ENCODE measurements around the gene SEPTIN7. TPM values are rescaled to one million over a fixed set of nuclear protein-coding genes. Genes with fewer than 3 reads are reported as not detected.

The SEPTIN7 gene
- polyA plus RNA-seq, 1 donor, result 258 TPM

DNA sequence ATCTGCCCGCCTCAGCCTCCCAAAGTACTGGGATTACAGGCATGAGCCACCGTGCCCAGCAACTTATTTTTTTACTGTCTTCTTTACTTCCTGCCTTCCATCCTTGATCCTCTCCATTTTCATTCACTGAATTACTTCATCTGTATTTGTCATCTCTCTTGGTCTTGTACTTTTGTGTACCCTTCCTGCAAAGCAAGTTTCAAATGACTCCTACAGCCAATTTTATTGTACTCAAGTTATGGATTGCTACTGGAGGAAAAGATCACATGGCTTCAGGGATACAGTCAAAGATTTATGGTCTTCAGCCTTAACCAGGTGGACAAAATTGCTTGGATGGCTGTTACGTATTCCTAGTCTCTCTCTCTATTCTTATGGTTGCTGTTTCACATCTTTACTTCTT lies 22.6 kb downstream of the SEPTIN7 start:
- Histone ChIP-seq H3K36me3 (ENCODE audit: control insufficient read depth, insufficient read depth, low read length) (no peaks in the 10 kb centered on the region), H3K4me1 (ENCODE audit: control insufficient read depth, insufficient read depth, low read length) (no peaks in the 10 kb centered on the region), H3K27me3 (ENCODE audit: control insufficient read depth, insufficient read depth, low read length) (no peaks in the 10 kb centered on the region), H3K4me3 (ENCODE audit: low read length) (no peak overlapping the region), H3K9me3 (ENCODE audit: control insufficient read depth, low read depth, low read length) (peaks cover 19% of the 10 kb centered on the region), H3K27ac (ENCODE audit: low read length) (no peak overlapping the region)
- 100% methylated on average over 2 of the region's 3 CpGs for WGBS (ENCODE audit: insufficient coverage, low lambda C conversion rate)
- no peak for DNase-seq

- no peak for DNase-seq
- Histone ChIP-seq H3K27me3 (ENCODE audit: control insufficient read depth, insufficient read depth, low read length) (no peaks in the 10 kb centered on the region), H3K27ac (ENCODE audit: low read length) (no peak overlapping the region), H3K36me3 (ENCODE audit: control insufficient read depth, insufficient read depth, low read length) (no peaks in the 10 kb centered on the region), H3K9me3 (ENCODE audit: control insufficient read depth, low read depth, low read length) (peaks cover 4% of the 10 kb centered on the region), H3K4me3 (ENCODE audit: low read length) (no peak overlapping the region), H3K4me1 (ENCODE audit: control insufficient read depth, insufficient read depth, low read length) (no peaks in the 10 kb centered on the region)
- 100% methylated on average over 1 of the region's 1 CpG for WGBS (ENCODE audit: insufficient coverage, low lambda C conversion rate)
Measured at GRCh38 chr7:35825974-35826373, 25.1 kb downstream of the SEPTIN7 start.

- Histone ChIP-seq H3K4me1 (ENCODE audit: control insufficient read depth, insufficient read depth, low read length) (no peaks in the 10 kb centered on the region), H3K27me3 (ENCODE audit: control insufficient read depth, insufficient read depth, low read length) (no peaks in the 10 kb centered on the region), H3K27ac (ENCODE audit: low read length) (no peak overlapping the region), H3K9me3 (ENCODE audit: control insufficient read depth, low read depth, low read length) (peaks cover under 1% of the 10 kb centered on the region), H3K4me3 (ENCODE audit: low read length) (no peak overlapping the region), H3K36me3 (ENCODE audit: control insufficient read depth, insufficient read depth, low read length) (no peaks in the 10 kb centered on the region)
- DNase-seq, result no peak
- 87% methylated on average over 2 of the region's 4 CpGs for WGBS (ENCODE audit: insufficient coverage, low lambda C conversion rate)
Measured at GRCh38 chr7:35826751-35827150, 25.9 kb downstream of the SEPTIN7 start.

DNA sequence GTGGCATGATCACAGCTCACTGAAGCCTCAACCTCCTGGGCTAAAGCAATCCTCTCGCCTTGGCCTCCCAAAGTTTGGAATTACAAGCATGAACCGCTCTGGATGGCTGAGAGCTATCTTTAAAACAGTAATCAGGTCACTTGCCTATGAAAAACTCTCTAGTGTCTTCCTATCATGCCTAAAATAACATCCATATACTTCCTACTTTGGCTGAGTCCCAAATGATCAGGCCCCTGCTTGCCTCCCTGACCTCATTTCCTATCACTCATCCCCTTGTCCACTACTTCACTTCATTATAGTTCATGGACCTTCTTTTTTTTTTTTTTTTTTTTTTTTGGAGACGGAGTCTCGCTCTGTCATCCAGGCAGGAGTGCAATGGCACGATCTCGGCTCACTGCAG lies 28.0 kb downstream of the SEPTIN7 start:
- no CpG with 5 or more reads among the region's 6 CpGs for WGBS (ENCODE audit: insufficient coverage, low lambda C conversion rate)
- Histone ChIP-seq H3K27ac (ENCODE audit: low read length) (no peak overlapping the region), H3K9me3 (ENCODE audit: control insufficient read depth, low read depth, low read length) (no peaks in the 10 kb centered on the region), H3K36me3 (ENCODE audit: control insufficient read depth, insufficient read depth, low read length) (peaks cover 2% of the 10 kb centered on the region), H3K4me1 (ENCODE audit: control insufficient read depth, insufficient read depth, low read length) (no peaks in the 10 kb centered on the region), H3K4me3 (ENCODE audit: low read length) (no peak overlapping the region), H3K27me3 (ENCODE audit: control insufficient read depth, insufficient read depth, low read length) (no peaks in the 10 kb centered on the region)
- DNase-seq, result no peak

DNA sequence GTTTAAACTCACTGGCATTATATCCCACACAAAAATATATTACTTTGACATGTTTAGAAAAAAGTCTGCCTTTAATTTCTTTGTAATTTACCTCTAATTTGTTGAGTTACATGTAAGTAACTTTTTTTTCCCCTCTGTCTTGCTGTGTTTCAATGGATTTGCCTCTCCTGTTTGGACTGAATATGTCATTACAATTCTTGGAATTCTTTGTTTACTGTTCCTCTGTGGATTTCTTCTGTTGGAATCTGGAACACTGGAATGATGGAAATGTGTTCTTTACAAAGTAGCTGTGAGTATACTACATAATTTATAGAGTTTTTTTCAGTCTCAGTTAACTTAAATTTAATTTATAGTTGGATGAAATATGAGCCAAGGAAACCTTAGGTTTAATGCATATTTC lies 30.4 kb downstream of the SEPTIN7 start:
- H3K4me1 ChIP-seq (ENCODE audit: control insufficient read depth, insufficient read depth, low read length), result no peaks in the 10 kb centered on the region
- no peaks in the 10 kb centered on the region for H3K27me3 ChIP-seq (ENCODE audit: control insufficient read depth, insufficient read depth, low read length)
- no peaks in the 10 kb centered on the region for H3K9me3 ChIP-seq (ENCODE audit: control insufficient read depth, low read depth, low read length)
- no peak overlapping the region for H3K4me3 ChIP-seq (ENCODE audit: low read length)
- no peak overlapping the region for H3K27ac ChIP-seq (ENCODE audit: low read length)
- DNase-seq, result no peak
- peaks cover 8% of the 10 kb centered on the region for H3K36me3 ChIP-seq (ENCODE audit: control insufficient read depth, insufficient read depth, low read length)

- H3K4me1 ChIP-seq (ENCODE audit: control insufficient read depth, insufficient read depth, low read length), result no peaks in the 10 kb centered on the region
- H3K27me3 ChIP-seq (ENCODE audit: control insufficient read depth, insufficient read depth, low read length), result no peaks in the 10 kb centered on the region
- H3K36me3 ChIP-seq (ENCODE audit: control insufficient read depth, insufficient read depth, low read length), result peaks cover 10% of the 10 kb centered on the region
- WGBS (ENCODE audit: insufficient coverage, low lambda C conversion rate), result 60% methylated on average over 1 of the region's 1 CpG
- H3K9me3 ChIP-seq (ENCODE audit: control insufficient read depth, low read depth, low read length), result no peaks in the 10 kb centered on the region
- no peak overlapping the region for H3K27ac ChIP-seq (ENCODE audit: low read length)
- no peak overlapping the region for H3K4me3 ChIP-seq (ENCODE audit: low read length)
- no peak for DNase-seq
Measured at GRCh38 chr7:35839860-35840854, 39.3 kb downstream of the SEPTIN7 start.

DNA sequence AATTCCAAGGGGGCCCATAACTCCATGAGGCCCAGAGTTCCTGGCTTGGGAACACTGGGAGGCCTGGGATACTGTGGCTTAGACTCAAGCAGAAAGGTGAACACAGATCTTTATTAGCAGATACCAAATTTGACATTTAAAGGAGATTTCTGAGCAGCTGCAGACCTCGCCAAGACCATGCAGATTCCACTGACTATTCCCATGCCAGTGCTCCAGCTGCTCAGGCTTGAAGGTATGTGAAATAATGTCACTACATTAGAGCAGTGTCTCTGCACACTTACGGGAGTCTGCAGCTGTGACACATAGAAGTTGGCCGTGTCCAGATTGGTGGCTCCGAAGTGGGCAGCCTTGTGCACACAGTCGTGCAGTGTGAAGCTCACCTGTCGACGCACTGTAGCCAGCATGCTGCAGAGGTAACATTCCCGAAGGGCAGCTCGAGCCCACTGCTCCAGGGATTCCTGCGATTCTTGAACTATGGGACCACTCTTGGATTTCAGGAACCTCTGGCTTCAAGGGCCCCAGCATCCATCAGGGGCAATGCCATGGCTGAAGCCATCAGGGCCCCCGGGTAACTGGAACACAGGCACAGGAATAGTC lies 46.1 kb downstream of the SEPTIN7 start:
- no CpG with 5 or more reads among the region's 11 CpGs for WGBS (ENCODE audit: insufficient coverage, low lambda C conversion rate)
- DNase-seq, result no peak
- H3K27ac ChIP-seq (ENCODE audit: low read length), result no peak overlapping the region

DNA sequence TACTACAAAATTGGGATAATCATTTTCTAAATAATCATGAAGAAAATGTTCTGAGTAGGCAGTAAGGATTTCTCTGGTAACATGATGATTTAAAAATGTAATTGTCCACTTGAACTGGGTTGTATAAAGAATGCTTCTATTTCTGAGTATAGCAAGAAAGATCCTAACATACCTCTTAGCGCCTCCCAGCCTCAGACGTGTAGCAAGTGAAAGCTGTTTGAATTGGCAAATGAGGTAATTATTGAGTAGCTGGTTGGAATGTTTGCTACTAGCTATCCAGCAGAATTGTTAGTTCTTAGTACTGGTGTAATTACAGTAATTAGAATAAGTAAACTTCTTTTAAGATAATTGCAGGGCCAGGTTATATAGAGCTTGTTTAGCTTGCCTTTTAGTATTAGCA lies 47.9 kb downstream of the SEPTIN7 start:
- no CpG with 5 or more reads among the region's 2 CpGs for WGBS (ENCODE audit: insufficient coverage, low lambda C conversion rate)
- peak in 1 of 2 donors; percentile 1 for DNase-seq
- Histone ChIP-seq H3K9me3 (ENCODE audit: control insufficient read depth, low read depth, low read length) (no peaks in the 10 kb centered on the region), H3K4me3 (ENCODE audit: low read length) (no peak overlapping the region), H3K36me3 (ENCODE audit: control insufficient read depth, insufficient read depth, low read length) (peaks cover 13% of the 10 kb centered on the region), H3K27ac (ENCODE audit: low read length) (no peak overlapping the region), H3K4me1 (ENCODE audit: control insufficient read depth, insufficient read depth, low read length) (no peaks in the 10 kb centered on the region), H3K27me3 (ENCODE audit: control insufficient read depth, insufficient read depth, low read length) (no peaks in the 10 kb centered on the region)

More for the DNA sequence above, 46.1 kb downstream of the SEPTIN7 start:
- Histone ChIP-seq H3K27me3 (ENCODE audit: control insufficient read depth, insufficient read depth, low read length) (no peaks in the 10 kb centered on the region), H3K4me1 (ENCODE audit: control insufficient read depth, insufficient read depth, low read length) (no peaks in the 10 kb centered on the region), H3K9me3 (ENCODE audit: control insufficient read depth, low read depth, low read length) (no peaks in the 10 kb centered on the region), H3K4me3 (ENCODE audit: low read length) (no peak overlapping the region), H3K36me3 (ENCODE audit: control insufficient read depth, insufficient read depth, low read length) (peaks cover 13% of the 10 kb centered on the region)

GRCh38 chr7:35849158-35849831 lies 48.4 kb downstream of the SEPTIN7 start:
- no peak overlapping the region for H3K4me3 ChIP-seq (ENCODE audit: low read length)
- no peak for DNase-seq
- no peaks in the 10 kb centered on the region for H3K27me3 ChIP-seq (ENCODE audit: control insufficient read depth, insufficient read depth, low read length)
- no CpG with 5 or more reads among the region's 7 CpGs for WGBS (ENCODE audit: insufficient coverage, low lambda C conversion rate)
- H3K36me3 ChIP-seq (ENCODE audit: control insufficient read depth, insufficient read depth, low read length), result peaks cover 13% of the 10 kb centered on the region
- H3K27ac ChIP-seq (ENCODE audit: low read length), result no peak overlapping the region
- no peaks in the 10 kb centered on the region for H3K9me3 ChIP-seq (ENCODE audit: control insufficient read depth, low read depth, low read length)
- H3K4me1 ChIP-seq (ENCODE audit: control insufficient read depth, insufficient read depth, low read length), result no peaks in the 10 kb centered on the region

DNA sequence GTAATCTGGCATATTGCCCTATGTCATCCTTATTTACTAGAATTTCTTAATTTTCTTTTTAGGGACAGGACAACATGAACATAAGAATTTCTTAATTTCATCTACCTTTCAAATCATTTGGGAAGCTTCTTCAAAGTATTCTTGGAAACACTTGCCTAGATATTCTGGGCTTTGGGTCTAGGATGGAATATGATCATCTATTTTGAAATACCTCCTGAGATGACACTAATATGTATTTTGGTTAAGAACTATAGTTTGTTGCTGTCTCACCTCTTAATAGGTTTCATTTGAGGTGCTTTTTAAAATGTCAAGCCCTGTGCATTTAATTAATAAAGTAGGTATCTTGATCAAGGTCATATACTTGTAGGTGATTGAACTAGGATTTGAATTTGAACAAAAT lies 49.1 kb downstream of the SEPTIN7 start:
- no peak overlapping the region for H3K4me3 ChIP-seq (ENCODE audit: low read length)
- no peaks in the 10 kb centered on the region for H3K4me1 ChIP-seq (ENCODE audit: control insufficient read depth, insufficient read depth, low read length)
- peaks cover 8% of the 10 kb centered on the region for H3K36me3 ChIP-seq (ENCODE audit: control insufficient read depth, insufficient read depth, low read length)
- H3K9me3 ChIP-seq (ENCODE audit: control insufficient read depth, low read depth, low read length), result no peaks in the 10 kb centered on the region
- no peak overlapping the region for H3K27ac ChIP-seq (ENCODE audit: low read length)
- DNase-seq, result no peak
- H3K27me3 ChIP-seq (ENCODE audit: control insufficient read depth, insufficient read depth, low read length), result no peaks in the 10 kb centered on the region
